ENCODE results near the gene LAMA2.
"Not testable (repeated sequence)": the region's sequence is repeated elsewhere in the genome, so short reads cannot be mapped to it uniquely, and the experiment has no call there.

Gene LAMA2

GRCh38 chr6:129069006-129069405, 186.1 kb downstream of the LAMA2 start:
- DNase-seq (ENCODE audit: low spot score) = no peak
- TF ChIP-seq CTCF (IDR thresholded peaks at IDR 0.05; ENCODE audit: extremely low read depth, missing control alignments) = no peak

DNA sequence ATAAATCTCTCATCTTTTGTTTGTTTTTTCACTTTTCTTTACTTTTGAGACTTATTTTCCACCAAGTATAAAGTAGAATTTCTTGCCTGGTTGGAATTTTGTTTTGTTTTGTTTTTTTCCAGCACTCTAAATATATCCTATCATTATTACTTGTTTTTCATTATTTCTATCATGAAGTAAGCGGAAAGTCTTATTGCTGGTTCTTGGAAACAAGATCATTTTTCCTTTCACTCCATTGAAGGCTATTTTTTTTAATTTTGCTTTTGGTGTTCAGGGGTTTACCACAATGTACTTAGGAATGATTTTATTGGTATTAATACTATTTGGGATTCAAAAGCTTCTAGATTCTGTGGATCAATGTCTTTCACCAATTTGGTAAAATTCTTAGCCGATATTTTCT, 190.1 kb downstream of the LAMA2 start:
- TF ChIP-seq CTCF (IDR thresholded peaks at IDR 0.05; ENCODE audit: extremely low read depth, missing control alignments) = no peak

GRCh38 chr6:129073691-129074395, 190.9 kb downstream of the LAMA2 start:
- no peak for DNase-seq (ENCODE audit: low spot score)
- TF ChIP-seq CTCF (IDR thresholded peaks at IDR 0.05; ENCODE audit: extremely low read depth, missing control alignments) = no peak

More for the DNA sequence above, 190.1 kb downstream of the LAMA2 start:
- DNase-seq (ENCODE audit: low spot score) = no peak

GRCh38 chr6:129084406-129084805, 201.5 kb downstream of the LAMA2 start:
- no peak for DNase-seq (ENCODE audit: low spot score)
- TF ChIP-seq CTCF (IDR thresholded peaks at IDR 0.05; ENCODE audit: extremely low read depth, missing control alignments) = no peak

GRCh38 chr6:129088481-129088880, 205.5 kb downstream of the LAMA2 start:
- DNase-seq (ENCODE audit: low spot score) = not testable (repeated sequence)

DNA sequence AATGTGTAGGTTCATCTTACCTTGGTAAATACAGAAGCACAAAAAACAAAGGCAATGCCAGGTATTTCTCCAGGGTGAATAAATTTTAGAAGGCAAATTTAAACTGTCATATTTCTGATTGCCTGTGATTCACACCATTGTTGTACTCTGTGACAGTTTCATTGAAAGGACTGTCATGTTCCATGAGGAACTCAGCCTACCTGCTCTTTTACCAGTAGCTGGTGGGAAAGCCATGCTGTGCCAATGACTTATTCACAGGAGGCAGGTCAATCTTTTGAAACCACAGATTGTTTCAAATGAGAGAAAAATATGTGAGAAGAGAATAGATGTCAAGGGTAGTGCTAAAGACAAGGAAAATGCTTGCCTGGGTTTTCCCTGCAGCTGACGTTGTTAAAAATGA, 206.4 kb downstream of the LAMA2 start:
- no peak for DNase-seq (ENCODE audit: low spot score)
- no peak for TF ChIP-seq CTCF (IDR thresholded peaks at IDR 0.05; ENCODE audit: extremely low read depth, missing control alignments)

GRCh38 chr6:129094147-129094546, 211.2 kb downstream of the LAMA2 start:
- no peak for DNase-seq (ENCODE audit: low spot score)
- no peak for TF ChIP-seq CTCF (IDR thresholded peaks at IDR 0.05; ENCODE audit: extremely low read depth, missing control alignments)

DNA sequence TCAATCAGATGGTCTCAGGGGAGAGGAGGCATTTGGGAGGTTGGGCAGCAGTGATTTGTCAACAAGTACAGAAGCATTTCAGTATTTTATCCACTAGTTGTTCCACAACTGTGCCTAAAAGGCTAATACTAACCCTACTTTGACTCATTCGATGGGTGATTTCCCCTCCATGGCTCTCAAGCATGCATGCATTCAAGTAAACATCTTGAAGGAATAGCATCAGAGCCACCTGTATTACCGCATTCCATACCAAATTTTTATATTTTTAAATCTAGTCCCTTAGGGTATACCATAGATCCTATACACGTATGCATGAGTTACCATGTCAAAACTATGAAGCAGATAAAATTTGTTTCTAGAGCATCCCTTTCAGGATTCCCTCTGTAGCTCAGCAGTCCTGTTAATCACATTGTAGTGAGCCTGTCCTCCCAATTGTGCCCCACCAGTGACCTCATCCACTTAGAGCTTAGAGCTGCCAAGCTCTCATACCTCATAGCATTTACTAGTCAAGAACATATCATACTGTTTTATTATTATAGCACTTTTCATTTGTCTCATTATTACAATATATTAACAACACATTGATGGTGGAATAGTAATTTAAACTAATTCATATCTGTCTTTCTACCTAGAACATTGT, 213.8 kb downstream of the LAMA2 start:
- no peak for TF ChIP-seq CTCF (IDR thresholded peaks at IDR 0.05; ENCODE audit: extremely low read depth, missing control alignments)
- no peak for DNase-seq (ENCODE audit: low spot score)
